Stimulated activated CD8-positive, alpha-beta memory T cell treated with anti-CD3 and anti-CD28 coated beads, Interleukin-4, amount 100 ng/mL, for 48 hours (primary cell): ENCODE results near the gene BAZ2A.
"Not testable (repeated sequence)": the region's sequence is repeated elsewhere in the genome, so short reads cannot be mapped to it uniquely, and the experiment has no call there.

Experiments used
- DNase-seq: peaks from one replicate; pipeline ENCODE4 v3.0.0-alpha.2; 2020

The BAZ2A gene

DNA sequence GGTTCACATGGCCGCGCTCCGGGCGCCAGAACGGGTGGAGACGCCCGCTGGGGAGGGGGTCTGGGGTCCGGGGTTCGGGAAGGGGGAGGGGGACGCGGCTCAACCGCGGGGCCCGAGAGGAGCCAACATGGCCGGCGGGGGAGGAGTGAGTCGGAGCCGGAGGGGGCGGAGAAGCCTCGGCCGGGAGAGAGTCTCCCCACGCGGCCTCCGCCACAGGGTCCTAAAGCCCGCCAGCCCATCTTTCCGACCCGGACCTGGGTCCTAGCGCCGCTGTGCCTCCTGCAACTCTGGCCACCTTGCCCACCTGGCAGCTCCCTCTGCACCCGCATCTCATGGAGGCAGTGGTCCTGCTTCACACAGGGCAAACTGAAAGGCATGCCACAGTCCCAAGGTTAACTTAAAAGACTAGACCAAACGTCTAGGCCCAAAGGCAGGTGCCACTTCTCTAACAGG, at the start of gene BAZ2A:
Gene BAZ2A, minus strand, starts transcription at position 147 of the 453 bp plus-strand sequence. CDS start 12,796 bp downstream, outside the sequence.
- peak; percentile 91 for DNase-seq

DNA sequence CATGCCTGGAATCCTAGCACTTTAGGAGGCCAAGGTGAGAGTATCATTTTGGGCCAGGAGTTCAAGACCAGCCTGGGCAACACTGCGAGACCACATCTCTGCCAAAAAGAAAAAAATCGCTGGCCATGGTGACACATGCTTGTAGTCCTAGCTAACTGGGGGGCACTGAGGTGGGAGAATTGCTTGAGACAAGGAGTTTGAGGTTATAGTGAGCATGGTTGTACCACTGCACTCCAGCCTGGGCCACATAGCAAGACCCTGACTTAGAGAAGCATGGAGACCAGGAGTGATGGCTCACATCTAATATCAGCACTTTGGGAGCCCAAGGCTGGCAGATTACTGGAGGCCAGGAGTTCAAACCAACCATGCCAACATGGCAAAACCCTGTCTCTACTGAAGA, 48.7 kb upstream of the BAZ2A start:
- peak; percentile 26 for DNase-seq

DNA sequence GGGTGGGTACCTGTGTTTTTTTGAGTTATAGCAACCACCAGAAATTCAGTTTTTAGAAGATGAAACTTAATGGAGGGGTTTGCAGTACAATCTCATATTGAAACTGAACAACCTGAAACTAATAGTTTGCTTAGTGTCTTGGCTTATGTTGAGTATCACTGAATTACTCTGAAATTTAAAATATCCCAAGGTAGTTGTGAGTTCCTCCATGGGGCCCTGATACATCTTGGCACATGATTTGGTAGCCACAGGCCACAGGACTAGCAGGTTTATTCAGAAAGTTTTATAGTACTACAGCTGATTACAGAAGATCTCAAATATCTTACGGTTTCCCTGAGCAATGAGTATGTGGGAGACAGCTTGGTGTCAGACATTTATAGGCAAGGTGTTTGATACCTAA, 47.6 kb upstream of the BAZ2A start:
- DNase-seq = peak; percentile 25

DNA sequence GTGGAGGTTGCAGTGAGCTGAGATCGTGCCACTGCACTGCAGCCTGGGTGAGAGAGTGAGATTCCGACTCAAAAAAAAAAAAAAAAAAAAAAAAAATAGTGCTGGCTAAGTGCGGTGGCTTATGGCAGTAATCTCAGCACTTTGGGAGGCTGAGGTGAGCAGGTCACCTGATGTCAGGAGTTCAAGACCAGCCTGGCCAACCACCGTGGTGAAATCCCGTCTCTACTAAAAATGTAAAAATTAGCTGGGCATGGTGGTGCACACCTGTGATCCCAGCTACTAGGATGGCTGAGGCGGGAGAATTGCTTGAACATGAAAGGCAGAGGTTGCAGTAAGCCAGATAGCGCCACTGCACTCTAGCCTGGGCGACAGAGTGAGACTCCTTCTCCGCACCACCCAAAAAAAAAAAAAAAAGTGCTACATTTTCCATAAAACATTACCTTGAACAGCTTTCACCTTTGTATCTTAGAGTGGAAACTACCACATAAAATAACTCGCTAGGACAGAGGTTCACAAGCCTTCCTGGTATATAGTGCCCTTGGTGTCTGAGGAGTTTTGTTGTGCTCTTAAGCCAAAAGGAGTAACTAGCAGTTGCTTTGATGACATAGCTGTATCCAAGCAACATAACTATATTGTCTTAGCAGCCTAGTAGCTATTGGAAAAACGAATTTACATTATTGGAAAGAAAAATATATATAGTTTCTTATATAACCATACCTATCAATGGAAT, 46.9 kb upstream of the BAZ2A start:
- DNase-seq = peak; percentile 22

DNA sequence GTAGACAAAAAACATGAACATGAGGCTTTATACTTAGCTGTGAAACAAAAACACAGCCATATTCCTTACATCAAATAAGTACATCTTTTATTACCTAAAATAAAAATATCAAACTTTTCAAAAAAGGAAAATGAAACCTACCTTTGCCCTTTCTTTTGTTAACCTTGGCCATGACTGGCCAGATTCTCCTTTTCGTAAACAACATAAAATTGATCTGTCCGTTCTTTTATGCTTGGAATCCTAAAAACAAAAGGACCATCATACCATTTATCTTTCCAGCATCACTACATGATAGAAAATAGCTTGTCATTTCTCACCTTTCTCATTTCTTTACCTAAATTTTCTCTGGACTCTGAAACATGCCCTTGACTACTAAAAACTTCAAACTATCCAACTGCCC, 41.5 kb upstream of the BAZ2A start:
- DNase-seq = no peak

DNA sequence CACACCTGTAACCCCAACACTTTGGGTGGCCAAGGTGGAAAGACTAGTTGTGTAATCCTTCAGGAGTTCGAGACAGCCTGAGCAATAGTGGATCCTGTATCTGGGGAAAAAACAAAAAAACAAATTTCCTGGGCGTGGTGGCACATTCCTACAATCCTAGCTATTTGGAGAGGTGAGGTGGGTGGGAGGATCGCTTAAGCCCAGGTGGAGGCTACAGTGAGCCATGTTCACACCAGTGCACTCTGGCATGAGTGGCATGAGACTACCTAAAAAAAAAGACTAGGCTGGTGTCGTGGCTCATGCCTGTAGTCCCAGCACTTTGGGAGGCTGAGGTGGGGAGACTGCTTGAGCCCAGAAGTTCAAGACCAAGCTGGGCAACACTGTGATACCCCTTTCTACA, 40.7 kb upstream of the BAZ2A start:
- DNase-seq = no peak

DNA sequence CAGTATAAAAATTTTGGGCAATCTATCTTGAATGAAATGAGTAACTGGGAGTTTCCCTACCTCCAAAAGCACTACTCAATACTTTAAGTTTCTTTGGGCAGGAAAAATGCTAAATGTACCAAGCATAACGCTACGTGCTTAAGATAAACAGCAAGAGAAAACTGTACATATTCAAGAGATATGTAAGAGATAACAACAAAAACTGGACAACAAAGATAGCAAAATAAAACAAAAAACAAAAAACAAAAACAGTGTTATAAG, 38.0 kb upstream of the BAZ2A start:
- no peak for DNase-seq

DNA sequence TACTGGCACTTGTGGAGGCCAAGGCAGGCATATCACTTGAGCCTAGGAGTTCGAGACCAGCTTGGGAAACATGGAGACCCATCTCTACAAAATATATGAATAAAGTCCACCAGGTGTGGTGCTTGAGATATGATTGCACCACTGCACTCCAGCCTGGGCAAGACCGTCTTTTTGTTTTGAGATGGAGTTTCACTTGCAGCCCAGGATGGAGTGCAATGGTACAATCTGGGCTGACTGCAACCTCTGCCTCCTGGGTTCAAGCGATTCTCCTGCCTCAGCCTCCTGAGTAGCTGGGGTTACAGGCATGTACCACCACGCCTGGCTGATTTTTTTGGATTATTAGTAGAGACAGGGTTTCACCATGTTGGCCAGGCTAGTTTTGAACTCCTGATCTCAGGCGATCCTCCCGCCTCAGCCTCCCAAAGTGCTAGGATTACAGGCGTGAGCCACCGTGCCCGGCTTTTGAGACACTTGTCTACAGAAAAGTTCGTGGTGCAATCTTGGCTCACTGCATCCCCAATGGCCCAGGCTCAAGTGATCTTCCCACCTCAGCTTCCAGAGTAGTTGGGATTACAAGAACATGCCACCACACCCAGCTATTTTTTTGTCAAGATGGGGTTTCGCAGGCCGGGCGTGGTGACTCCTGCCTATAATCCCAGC, 32.0 kb upstream of the BAZ2A start:
- DNase-seq = no peak

DNA sequence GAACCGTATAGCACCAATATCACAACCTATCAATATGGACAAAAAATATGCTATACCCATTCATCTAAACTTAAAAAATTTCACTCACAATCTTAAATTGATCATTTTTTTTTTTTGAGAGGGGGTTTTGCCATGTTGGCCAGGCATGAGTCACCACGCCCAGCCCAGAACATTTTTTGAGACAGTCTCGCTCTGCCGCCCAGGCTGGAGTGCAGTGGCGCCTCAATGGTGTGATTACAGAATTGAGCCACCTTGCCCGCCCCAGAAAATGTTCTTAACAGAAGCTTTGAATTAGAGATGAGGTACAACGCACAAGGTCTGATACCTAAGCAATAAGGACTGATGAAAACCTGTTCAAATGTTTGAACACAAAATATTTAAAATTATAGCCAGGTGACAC, 31.4 kb upstream of the BAZ2A start:
- DNase-seq = no peak

DNA sequence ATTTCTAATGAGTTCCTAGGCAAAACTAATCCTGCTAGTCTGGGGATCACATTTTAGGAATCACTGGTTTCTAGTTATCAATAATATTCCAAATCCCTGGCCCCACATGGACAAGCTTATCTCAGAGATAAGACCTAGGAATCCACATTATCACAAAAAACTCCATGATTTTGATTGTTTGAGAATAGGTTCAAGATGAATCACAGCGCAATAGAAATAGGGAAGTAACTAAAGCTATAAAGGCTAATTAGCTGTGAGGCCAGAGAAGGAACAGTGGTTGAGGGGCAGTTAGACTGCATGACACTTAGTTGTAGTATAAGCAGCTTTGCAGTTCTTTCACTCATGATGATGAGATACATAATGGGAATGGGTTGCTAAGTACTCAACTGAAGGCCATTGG, 28.8 kb upstream of the BAZ2A start:
- no peak for DNase-seq

DNA sequence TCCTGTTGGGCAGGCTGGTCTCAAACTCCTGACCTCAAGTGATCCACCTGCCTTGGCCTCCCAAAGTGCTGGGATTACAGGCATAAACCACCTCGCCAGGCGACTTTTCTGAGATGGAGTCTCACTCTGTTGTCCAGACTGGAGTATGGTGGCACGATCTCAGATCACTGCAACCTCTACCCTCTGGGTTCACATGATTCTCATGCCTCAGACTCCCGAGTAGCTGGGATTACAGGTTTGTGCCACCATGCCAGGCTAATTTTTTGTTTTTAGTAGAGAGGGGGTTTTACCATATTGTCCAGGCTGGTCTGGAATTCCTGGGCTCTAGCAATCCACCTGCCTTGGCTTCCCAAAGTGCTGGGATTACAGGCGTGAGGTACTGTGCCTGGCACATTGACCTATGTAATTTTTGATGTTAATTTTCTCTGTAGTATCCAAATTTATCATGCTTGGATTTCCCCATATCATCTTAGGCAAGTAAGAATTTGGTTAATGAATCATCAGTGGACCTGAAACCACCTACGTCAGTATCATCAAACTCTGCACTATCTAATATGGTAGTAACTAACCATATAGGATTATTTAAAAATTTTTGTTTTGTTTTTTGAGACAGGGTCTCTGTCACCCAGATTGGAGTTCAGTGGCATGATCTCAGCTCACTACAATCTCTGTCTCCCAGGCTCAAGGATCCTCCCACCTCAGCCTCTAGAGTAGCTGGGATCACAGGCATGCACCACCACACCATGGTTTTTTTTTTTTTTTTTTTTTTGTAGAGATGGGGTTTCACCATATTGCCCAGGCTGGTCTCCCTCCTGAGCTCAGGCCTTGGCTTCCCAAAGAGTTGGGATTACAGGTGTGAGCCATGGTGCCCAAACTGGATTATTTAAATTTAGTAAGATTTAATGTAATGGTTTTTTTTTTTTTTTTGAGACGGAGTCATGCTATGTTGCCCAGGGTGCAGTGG, 27.6 kb upstream of the BAZ2A start:
- DNase-seq = no peak

DNA sequence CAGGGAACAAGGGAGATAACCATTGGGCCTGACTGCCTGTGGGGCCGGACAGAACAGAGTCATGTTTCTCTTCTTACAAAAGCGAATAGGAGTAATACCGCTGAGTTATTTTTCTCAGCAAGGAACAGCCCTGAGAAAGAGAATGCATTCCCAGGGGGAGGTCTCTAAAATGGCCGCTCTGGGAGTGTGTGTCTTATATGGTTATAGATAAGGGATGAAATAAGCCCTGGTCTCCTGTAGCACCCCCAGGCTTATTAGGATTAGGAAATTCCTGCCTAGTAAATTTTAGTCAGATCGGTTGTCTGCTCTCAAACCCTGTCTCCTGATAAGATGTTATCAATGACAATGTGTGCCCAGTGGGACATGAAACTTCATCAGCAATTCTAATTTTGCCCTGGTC, 23.7 kb upstream of the BAZ2A start:
- DNase-seq = not testable (repeated sequence)

DNA sequence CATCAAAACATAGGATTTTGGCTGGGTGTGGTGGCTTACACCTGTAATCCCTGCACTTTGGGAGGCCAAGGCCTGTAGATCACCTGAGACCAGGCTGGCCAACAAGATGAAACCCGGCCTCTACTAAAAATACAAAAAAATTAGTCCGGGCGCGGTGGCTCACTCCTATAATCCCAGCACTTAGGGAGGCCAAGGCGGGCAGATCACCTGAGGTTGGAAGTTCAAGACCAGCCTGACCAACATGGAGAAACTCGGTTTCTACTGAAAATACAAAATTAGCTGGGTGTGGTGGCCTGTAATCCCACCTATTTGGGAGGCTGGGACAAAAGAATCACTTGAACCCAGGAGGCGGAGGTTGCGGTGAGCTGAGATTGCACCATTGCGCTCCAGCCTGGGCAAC, 17.9 kb upstream of the BAZ2A start:
- not testable (repeated sequence) for DNase-seq

DNA sequence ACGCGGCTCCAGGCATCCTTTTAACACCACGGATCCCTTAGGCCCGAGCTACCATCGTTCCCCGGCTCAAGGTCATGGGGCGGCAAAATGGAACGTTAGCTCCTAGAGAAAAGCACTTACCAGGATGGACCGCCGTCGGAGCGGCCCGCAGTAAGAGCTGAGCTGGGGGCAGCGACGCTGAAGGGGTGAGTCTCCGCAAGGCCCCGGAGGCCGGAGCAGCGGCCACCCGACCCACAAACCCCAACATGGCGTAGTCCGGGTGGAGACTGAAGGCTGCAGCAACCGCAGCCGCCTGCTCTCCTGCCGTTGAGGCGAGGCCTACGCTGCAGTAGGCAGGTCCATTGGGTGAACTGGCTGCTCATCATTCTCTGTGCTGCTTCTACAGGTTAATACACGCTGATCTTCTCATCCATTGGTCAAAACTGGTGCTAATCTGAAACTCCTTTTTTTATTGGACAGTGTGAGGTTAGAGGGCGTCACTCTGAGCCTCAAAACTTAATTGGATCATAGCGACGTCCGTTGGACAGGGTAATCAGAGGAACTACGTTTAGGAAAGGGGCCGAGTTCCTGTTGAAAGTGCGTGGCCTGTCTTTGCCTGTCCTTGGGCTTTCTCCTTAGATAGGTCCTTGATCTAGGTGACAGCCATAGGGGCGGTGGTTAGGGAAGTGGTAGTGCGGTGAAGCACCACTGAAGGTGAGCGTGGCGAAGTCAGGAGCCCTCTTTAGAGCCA, 15.8 kb upstream of the BAZ2A start, which contains the start of gene ATP5F1B:
Gene ATP5F1B, minus strand, starts transcription at position 268 of the 730 bp plus-strand sequence. Its CDS starts 21 bp downstream, at position 247.
- peak; percentile 91 for DNase-seq

DNA sequence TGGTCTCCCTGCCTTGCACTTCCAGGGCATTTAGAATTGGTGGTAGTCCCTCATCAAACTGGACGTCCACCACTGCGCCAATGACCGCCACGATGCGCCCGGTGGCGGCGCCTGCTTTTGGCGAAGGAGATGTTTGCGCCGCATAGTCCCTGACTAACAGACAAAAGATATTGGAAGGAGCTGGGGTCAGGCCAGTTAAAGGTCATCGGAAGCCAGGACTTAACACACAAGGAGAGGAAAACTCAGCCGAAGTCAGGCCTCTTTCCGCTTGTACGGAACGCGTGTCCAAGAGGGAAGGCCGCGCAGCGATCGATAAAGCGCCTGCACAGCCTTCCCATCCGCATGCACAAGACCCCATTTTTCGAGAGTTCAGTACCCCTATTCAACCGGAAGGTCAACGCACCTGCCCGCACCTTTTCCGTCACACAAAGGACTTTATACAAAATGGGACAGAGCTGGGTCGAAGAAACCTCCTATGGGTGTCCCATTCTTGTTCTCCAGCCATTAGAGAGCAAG, 15.1 kb upstream of the BAZ2A start:
- DNase-seq = peak; percentile 34

DNA sequence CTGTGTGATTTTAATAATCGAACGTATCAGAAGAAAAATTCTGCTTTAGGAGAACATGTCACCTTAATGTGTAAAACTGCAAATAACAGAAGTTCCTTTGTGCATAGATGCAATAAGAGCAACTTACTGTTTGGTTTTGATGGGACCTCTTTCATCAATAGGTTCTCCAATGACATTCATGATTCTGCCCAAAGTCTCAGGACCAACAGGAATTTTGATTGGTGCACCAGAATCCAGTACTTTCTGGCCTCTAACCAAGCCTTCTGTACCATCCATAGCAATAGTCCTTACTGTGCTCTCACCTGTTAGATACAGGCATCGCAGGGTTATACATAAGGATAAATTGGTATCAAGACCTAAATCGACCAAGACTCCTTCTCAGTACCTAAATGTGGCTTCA, 14.5 kb upstream of the BAZ2A start:
- DNase-seq = no peak

DNA sequence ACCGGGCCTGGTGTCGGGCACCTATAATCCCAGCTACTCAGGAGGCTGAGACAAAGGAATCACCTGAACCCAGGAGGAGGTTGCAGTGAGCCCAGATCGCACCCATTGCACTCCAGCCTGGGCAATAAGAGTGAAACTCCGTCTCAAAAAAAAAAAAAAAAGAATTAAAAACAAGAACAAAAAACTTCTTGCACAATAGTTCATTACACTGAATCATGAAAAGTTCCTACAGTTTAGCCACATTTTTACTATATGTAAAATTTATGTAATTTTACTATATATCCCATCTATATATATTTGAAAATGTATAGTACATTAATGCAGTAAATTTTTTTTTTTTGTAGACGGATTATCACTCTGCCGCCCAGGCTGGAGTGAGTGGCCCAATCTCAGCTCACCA, 11.1 kb upstream of the BAZ2A start:
- DNase-seq = no peak

DNA sequence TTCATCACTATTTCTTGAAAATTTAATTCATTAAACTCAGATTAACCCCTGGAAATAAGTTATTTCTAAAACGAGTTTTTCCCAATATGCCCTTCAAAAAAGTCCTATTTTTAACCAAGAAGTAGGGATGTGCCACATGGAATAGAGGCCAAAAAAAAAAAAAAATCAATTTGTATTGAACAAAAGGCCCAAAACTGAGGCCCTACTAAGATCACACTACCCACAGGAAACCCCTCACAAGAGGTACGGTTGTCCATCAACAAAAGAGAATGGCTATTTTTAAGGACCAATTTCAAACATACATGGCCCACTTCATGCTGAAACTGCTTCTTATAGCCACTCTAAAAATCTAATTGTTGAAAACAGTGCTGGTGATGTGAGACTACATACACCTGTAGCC, 7.5 kb upstream of the BAZ2A start:
- DNase-seq = no peak

DNA sequence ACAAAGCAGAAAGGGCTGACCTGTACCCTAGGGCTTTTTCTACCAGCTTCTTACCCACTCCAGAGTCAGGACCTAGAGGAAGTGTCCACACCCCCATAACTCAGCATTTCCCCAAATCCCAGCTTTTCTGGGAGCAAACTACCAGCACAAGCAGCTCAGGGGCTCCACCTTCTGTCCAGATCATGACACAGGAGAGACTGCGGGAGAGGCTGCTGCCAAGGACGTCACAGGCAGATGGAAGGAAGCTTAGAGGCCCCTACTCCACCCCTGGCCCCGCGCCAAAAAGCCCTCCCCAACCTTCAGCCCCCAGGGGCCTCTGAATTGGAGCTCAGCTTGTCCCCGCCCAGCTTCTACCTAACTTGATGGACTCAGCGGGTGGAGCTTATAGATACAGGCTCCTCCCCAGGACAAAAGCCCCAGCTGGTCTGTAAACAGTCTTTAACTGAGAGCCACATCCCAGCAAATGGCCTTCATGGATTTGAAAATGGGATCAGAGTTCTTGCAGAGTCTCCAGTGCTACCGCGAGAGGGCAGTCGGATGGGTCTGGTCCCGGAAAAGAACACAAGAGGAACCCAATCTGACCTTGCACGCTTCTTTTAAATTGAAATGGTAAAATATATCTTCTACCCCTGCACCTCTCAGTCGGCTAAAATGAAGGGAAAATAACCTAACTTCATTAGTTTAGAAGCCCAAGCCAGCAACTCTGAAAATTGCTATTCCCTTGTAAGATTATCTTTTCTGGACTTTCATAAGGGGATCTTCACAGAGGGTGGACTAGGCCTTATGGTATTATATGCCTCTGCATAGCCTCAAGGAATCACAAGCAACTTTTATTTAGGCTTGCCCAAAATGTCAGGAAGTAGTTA, 6.8 kb upstream of the BAZ2A start:
- peak; percentile 97 for DNase-seq

DNA sequence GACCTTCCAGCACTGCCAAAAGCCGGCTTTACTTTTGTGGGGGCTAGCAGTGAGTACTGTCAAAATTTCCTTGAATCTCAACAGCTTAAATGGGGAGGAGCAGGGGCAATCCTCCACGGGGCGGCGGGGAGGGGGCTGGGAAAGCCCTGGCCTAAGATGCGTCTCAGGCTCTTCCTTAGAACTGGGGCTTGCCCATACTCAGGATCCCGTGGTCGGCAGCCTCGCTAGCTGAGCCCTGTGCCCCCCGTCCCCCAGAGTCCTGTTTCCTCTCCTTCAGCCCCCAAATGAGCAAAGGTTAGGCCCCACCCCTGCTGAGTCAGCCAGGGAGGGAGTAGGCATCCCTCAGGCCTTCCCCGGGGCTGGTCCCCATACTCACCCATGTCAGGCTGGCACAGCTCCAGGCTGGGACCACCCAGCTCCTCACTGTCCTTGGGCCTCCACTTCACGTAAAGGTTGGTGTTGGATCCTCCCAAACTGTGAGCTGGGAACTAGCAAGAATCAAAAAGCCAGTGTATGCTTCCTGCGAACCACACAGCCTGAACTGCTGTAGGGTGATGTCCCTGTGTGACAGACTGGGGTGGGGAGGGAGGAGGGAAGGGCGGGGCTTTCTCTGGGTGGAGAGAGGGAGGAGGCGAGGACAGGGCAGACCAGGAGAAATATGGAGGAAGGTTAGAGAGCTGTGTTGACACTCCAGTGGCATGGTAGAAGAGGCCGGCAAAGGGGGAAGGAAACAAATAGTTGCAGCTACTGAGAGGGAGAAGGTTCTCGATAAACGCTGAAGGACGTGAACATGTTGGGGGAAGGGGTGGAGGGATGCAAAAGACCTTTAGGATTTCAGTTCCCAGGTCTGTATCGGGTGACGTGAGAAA, 5.9 kb upstream of the BAZ2A start:
- DNase-seq = peak; percentile 88
